LNCAP (cell line): Measurements from ENCODE around the gene HMCN2.

ENCODE experiments used
- CTCF ChIP-seq: fragments of 450-650 bp; IDR thresholded peaks from 2 replicates; pipeline ENCODE4 v1.5.1; 2017; ENCODE audit warnings: mild to moderate bottlenecking

HMCN2 gene

GRCh38 chr9:130263601-130264413 lies 1.8 kb upstream of the HMCN2 start:
- no peak for TF ChIP-seq CTCF

GRCh38 chr9:130264414-130265350 lies 878 bp upstream of the HMCN2 start:
- no peak for TF ChIP-seq CTCF

GRCh38 chr9:130266236-130267098 lies 907 bp downstream of the HMCN2 start:
- TF ChIP-seq CTCF: no peak

- TF ChIP-seq CTCF: no peak
Measured at GRCh38 chr9:130267930-130268329, 2.4 kb downstream of the HMCN2 start.

GRCh38 chr9:130268521-130269211 lies 3.1 kb downstream of the HMCN2 start:
- no peak for TF ChIP-seq CTCF

GRCh38 chr9:130271473-130271872 lies 5.9 kb downstream of the HMCN2 start:
- no peak for TF ChIP-seq CTCF
